GM18507 (cell line): ENCODE measurements around the gene FHIP1B.
A peak's percentile ranks its signal among the peaks of the same experiment; 100 is the strongest.

Source experiments
- DNase-seq: peaks from one replicate; pipeline ENCODE4 v3.0.0; 2011; ENCODE audit warnings: low read depth; ENCODE audit not compliant: insufficient read length; ENCODE audit errors: extremely low spot score
- FAIRE-seq: peaks from 2 replicates; lab custom pipeline; 2011; peaks lifted over from hg19 to GRCh38; lab: Jason Lieb, UNC

Gene FHIP1B

GRCh38 chr11:6241316-6241715, 6.9 kb upstream of the FHIP1B start:
- DNase-seq (no peak), FAIRE-seq (no peak)

- FAIRE-seq, result no peak
These were observed 6.3 kb upstream of the FHIP1B start for GRCh38 chr11:6240781-6241180.

DNA sequence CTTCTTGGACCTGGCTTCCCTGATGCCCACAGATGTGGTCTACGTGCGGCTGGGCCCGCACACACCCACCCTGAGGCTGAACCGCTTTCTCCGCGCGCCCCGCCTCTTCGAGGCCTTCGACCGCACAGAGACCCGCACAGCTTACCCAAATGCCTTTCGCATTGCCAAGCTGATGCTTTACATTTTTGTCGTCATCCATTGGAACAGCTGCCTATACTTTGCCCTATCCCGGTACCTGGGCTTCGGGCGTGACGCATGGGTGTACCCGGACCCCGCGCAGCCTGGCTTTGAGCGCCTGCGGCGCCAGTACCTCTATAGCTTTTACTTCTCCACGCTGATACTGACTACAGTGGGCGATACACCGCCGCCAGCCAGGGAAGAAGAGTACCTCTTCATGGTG, 5.7 kb upstream of the FHIP1B start:
- FAIRE-seq, result no peak
- no peak for DNase-seq

More at GRCh38 chr11:6240781-6241180, 6.3 kb upstream of the FHIP1B start:
- DNase-seq, result no peak

GRCh38 chr11:6238902-6239301, 4.5 kb upstream of the FHIP1B start, which contains the start of gene CNGA4:
Gene CNGA4, plus strand, starts transcription at chr11:6239089. Its CDS starts 118 bp downstream, at chr11:6239207.
- FAIRE-seq, result no peak
- DNase-seq, result no peak

DNA sequence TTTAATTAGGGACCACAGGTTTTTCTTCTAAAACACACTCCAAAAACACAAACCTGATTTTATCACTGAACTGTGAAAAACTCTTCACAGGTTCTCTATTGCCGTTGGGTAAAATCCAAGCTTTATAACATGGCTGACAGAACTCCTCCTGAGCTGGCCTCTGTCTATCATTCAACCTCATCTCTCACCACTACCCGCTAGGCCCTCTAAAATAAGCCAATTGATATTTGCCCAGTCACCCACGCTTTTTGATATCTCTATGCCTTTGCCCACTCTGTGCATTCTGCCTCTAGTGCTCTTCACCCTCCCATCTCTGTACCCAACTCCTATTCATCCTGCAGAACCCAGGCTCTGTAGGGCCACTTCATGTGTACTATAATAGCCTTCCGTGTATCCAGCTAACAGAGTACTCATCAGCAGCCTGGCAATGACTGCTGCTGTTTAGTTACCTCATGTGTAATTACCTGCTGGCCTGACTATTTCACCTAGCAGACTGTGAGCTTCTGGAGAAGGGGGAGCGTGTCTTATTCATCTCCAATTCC, 3.4 kb upstream of the FHIP1B start:
- FAIRE-seq (no peak), DNase-seq (no peak)

- no peak for FAIRE-seq
- no peak for DNase-seq
These were observed 2.8 kb upstream of the FHIP1B start for GRCh38 chr11:6237266-6237665.

GRCh38 chr11:6233984-6234386, 451 bp downstream of the FHIP1B start:
- DNase-seq (no peak), FAIRE-seq (no peak)

DNA sequence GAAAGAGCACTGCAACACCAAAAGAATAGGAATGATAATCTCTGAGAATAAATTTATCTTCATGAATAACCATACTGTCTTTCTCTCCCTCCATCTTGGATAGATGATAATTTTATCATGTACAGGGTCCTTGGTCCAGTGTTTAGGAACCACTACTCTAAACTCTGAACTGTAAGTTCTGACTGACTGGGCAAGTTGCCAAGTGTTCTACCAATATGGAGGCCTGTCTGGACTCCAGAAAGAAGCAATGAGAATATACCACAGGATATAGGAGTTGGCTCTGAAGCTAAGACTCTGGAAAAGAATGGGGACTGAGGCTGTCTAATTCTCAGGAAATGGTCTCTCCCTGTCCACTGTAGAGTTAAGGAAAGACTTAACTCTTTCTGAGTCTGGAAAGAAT, 1.5 kb downstream of the FHIP1B start:
- FAIRE-seq (no peak), DNase-seq (no peak)

GRCh38 chr11:6229911-6230310, 4.5 kb downstream of the FHIP1B start:
- FAIRE-seq (peak; percentile 64), DNase-seq (no peak)

DNA sequence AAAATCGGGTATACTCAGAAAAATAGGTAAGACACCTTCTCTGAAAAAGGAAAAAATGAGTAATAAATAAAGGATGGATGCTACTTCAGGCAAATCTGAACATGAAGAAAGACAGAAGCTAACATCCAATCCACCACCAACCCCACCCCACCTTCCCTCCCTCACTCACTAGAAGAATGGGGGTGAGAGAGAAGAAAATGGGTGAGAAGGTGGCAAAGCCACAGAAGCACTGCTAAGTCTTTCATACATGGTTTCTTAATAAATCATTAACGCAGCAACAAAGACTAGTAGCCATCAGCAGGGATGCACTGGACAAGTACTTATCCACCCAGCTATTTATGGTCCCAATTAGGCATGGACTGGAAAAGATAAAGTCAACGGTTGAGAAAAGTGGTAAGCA, 5.9 kb downstream of the FHIP1B start:
- FAIRE-seq (peak; percentile 51), DNase-seq (no peak)

DNA sequence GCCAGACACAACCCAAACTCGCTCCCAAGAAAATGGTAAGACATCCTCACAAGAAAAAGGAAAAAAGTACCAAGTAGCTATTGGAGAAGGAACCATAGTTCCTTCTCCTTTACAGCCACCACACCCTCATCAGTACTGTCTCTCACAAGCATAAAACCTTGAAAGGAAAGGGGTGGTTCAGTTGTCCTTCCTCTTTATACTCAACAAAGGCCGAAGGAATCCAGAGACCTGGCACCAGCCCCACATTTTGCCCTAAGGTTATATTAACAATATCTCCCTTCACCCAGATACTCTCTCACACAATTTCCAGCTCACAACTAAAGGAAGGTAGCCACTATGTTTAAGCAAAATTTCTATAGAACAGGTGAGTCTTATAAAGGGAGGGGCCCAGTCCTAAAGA, 8.5 kb downstream of the FHIP1B start:
- FAIRE-seq, result no peak
- DNase-seq, result no peak

DNA sequence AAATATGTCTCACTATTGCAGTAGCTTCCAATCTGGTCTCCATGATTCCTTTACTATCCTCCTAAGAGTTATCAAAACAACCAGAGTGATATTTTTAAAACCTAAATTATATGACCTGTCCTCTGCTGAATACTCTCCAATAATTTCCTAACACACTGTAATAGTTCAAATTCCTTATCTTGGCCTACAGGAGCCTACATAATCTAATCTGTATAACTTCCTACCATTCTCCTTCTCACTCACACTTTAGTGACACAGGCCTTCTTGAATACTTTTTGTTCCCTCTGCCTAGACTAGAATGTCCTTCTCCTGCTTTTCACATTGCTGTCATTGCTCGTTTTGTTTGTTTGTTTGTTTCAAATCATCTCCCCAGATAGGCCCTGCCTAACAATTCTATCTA, 9.4 kb downstream of the FHIP1B start:
- DNase-seq, result no peak
- no peak for FAIRE-seq

GRCh38 chr11:6224421-6224820, 10.0 kb downstream of the FHIP1B start:
- FAIRE-seq, result no peak
- no peak for DNase-seq

GRCh38 chr11:6223854-6224253, 10.6 kb downstream of the FHIP1B start:
- no peak for FAIRE-seq
- no peak for DNase-seq

DNA sequence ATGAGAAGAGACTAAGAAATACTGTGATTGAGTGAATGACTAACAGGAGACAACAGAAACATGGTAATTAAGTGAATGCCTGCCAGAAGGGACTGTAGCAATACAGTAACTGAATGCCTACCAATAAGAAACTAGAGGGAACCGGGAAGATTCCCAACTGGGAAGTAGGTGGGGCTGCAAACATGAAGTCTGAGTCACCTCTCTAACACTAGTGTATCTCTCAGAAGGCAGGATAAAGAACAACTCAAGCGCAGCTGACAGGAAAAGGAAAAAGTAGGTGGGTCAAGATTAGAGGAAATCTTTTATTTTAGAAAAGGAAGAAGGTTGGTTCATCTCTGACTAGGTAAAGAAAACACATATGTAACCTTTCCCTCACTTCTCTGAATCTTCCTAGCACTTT, 15.1 kb downstream of the FHIP1B start:
- FAIRE-seq (no peak), DNase-seq (no peak)

GRCh38 chr11:6217722-6218121, 16.7 kb downstream of the FHIP1B start:
- DNase-seq (no peak), FAIRE-seq (no peak)

DNA sequence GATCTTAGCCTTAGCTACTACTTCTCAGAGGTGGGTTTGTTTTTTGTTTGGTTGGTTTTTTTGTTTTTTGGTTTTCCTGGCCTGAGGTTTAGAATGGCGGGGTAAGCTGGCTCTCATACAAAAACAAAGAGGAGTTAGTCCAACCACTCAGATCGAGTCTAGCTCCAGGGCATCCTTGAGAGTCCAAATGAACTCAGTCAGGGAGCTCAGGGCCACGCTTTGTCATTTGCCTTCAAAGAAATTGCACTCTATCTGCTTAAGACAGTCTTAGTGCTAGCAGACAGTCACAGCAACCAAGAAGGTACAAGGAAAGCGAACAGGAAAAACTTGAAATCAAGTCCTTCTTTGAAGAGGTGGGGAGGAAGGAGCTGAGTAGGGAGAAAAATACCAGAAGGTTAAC, 17.9 kb downstream of the FHIP1B start:
- no peak for FAIRE-seq
- DNase-seq, result no peak

GRCh38 chr11:6214530-6214929, 19.9 kb downstream of the FHIP1B start:
- no peak for FAIRE-seq

DNA sequence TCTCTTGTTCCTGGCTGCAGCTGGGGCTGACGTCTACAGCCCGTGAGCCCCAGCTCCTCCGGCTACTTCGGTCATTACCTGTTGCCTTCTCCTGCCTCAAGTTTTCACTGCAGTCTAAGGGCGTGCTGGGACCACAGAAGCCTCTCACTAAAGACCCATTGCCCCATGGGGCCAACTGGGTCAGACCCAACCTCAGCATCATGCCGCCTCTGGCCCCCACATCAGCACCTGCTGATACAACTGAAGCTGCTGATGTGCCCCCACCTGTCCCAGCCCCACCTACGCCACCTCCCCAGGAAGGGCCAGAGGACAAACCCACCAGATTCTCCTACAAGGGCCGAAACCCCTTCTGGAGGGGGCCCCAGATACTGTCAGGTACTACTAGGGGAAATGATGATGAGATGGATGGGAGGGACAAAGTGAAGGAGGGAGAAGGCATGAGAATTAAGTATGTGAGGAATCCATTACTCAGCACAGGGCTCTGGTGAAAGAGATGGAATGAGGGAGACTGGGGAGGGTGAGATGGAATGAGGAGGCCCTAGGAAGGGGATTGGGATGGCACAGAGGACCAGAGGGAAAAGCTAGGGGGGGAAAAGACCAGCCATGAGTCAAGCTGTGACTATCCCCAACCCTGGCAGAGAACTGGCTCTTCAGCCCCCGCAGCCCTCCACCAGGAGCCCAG, 24.0 kb downstream of the FHIP1B start:
- DNase-seq (no peak), FAIRE-seq (no peak)

More at GRCh38 chr11:6214530-6214929, 19.9 kb downstream of the FHIP1B start:
- no peak for DNase-seq

DNA sequence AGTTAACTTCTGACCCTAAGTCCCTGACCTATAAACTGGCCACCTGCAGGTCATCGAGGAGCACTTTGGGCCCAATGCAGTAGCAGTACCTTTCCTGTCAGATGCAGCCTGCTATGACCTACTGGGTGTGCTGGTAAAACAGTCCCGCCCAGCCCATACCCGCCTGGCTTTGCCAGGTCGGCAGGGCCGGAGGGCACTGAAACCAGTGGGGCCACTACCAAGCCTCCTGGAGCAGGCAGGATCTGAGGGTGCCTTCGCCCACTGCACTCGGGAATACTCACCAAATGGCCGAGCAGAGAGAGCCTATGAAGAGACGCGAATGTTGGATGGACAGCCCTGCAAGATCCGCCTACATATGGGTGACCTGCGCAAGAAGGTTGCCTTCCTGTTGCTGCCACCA, 24.6 kb downstream of the FHIP1B start:
- no peak for FAIRE-seq
- DNase-seq, result no peak

GRCh38 chr11:6206456-6207180, 27.8 kb downstream of the FHIP1B start:
- no peak for FAIRE-seq
- no peak for DNase-seq
